ENCODE measurements around the gene IRS1. TPM values are rescaled to one million over a fixed set of nuclear protein-coding genes. Genes with fewer than 3 reads are reported as not detected.
A peak's percentile ranks its signal among the peaks of the same experiment; 100 is the strongest.

The IRS1 gene
- total RNA-seq, 1 donor from 2014 or later = 17.8 TPM

DNA sequence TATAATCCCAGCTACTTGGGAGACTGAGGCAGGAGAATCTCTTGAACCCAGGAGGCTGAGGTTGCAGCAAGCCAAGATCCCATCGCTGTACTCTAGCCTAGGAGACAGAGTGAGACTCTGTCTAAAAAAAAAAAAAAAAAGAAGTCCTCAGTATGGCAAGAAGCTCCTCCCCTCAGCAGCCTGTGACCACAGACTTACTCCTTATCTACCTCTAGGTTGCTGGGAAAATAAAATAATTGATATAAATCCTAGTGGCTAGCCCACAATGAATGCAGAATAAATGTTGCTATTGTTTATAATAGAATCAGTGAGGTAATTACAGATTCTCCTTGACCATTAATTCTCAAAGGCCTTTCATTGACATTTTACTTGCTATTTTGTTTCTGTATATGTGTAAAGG, 70.6 kb downstream of the IRS1 start:
- intact Hi-C loops (cut with micrococcal nuclease) = loop anchor here (10.0 kb wide), 1 partner anchor 56 kb away; no protein-coding TSS in a partner anchor
- H3K4me3 ChIP-seq = no peak overlapping the region
- no peaks in the 10 kb centered on the region for H3K36me3 ChIP-seq
- no peaks in the 10 kb centered on the region for H3K9me3 ChIP-seq (replicated peaks)
- H3K4me1 ChIP-seq = peaks cover 58% of the 10 kb centered on the region
- H3K27me3 ChIP-seq (ENCODE audit: low read depth) = no peaks in the 10 kb centered on the region
- no peak for DNase-seq
- TF ChIP-seq CTCF (IDR thresholded peaks at IDR 0.05; ENCODE audit: borderline replicate concordance) = no peak
- no peak overlapping the region for H3K27ac ChIP-seq (replicated peaks)

- Histone ChIP-seq H3K4me1 (peaks cover 57% of the 10 kb centered on the region), H3K27me3 (ENCODE audit: low read depth) (no peaks in the 10 kb centered on the region), H3K9me3 (replicated peaks) (no peaks in the 10 kb centered on the region), H3K4me3 (no peak overlapping the region), H3K36me3 (no peaks in the 10 kb centered on the region), H3K27ac (replicated peaks) (no peak overlapping the region)
- no peak for DNase-seq
- no peak for TF ChIP-seq CTCF (IDR thresholded peaks at IDR 0.05; ENCODE audit: borderline replicate concordance)
- intact Hi-C loops (cut with micrococcal nuclease) = loop anchor here (10.0 kb wide), 1 partner anchor 58 kb away; no protein-coding TSS in a partner anchor
Observed at GRCh38 chr2:226727251-226727650, 72.4 kb downstream of the IRS1 start.

DNA sequence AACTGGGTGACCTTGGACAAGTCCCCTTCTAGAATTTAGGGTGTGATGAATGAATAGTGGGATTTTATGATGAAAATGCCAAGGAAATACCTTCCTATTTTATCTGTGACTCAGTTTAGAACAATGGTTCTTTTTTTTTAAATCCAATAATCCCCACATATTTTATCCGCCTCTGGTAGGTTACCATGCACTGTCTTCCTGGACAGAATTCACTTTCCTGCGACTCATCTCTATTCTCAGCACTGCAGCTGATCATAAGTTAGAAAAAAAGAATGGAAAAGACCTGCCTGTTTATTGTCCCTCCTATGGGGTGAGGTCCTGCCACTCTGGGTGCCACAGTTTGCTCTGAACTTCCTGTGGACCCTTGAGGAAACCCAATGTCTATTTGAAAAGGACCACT, 73.1 kb downstream of the IRS1 start:
- DNase-seq = no peak
- Histone ChIP-seq H3K27ac (replicated peaks) (no peak overlapping the region), H3K9me3 (replicated peaks) (no peaks in the 10 kb centered on the region), H3K4me3 (peak overlapping the region; percentile 17), H3K4me1 (peaks cover 53% of the 10 kb centered on the region), H3K27me3 (ENCODE audit: low read depth) (no peaks in the 10 kb centered on the region), H3K36me3 (no peaks in the 10 kb centered on the region)
- intact Hi-C loops (cut with micrococcal nuclease) = loop anchor here (10.0 kb wide), 1 partner anchor 58 kb away; no protein-coding TSS in a partner anchor
- TF ChIP-seq CTCF (IDR thresholded peaks at IDR 0.05; ENCODE audit: borderline replicate concordance) = no peak

DNA sequence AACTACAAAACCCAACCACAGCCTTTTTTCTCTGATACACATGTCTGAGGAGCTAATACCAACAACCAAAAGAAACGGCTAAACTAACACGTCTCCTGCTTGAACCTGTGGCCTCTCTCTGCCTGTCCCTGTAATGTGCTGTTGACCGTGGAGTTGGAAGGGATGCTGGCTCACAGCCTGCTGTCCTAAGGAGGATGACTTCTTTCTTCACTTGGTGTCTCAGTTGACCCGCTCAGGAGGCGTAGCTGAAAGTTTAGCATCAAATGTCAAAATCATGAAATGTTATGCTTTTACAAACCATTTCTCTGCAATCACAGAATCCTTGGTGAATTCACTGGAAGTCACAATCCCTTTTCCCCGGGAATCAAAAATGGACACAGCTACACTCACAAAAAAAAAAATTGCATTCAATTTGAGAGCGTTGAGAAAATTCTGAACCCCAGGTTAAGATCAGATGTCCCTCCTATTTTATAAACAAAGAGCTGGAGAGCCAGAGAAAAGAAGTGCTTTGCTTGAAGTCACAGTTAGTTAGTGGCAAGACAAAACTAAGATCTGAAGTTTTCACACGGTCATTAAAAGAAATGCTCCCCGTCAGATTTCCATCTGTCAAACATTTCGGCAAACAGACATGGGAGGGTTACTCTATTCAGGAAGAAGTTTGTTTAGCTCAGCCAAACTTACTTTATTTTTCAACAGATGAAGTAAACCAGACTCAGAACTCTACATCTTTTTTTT, 74.3 kb downstream of the IRS1 start:
- Histone ChIP-seq H3K36me3 (no peaks in the 10 kb centered on the region), H3K4me3 (peak overlapping the region; percentile 17), H3K4me1 (peaks cover 49% of the 10 kb centered on the region), H3K9me3 (replicated peaks) (no peaks in the 10 kb centered on the region), H3K27ac (replicated peaks) (peak overlapping the region; percentile 74), H3K27me3 (ENCODE audit: low read depth) (no peaks in the 10 kb centered on the region)
- no peak for TF ChIP-seq CTCF (IDR thresholded peaks at IDR 0.05; ENCODE audit: borderline replicate concordance)
- intact Hi-C loops (cut with micrococcal nuclease) = loop anchor here (10.0 kb wide), 1 partner anchor 60 kb away; no protein-coding TSS in a partner anchor
- DNase-seq = peak; percentile 25

DNA sequence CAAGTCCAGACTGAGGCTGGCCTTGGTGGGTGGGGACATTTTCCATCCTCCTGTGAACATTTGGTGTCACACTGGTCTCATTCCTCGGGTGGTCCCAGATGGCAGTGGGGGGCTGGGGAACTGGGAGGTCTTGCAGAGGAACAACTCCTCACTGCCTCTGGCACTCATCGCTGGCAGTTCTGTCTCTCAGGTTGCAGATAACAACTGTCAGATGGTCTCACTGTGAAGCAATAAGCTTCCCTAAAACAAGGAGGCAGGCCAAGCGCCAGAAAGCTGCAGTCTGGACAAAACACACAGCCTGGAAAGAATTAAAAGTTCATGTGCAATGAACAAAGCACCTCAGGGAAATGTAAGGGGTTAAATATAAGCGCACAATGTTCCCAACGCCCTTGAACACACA, 78.1 kb downstream of the IRS1 start:
- TF ChIP-seq CTCF (IDR thresholded peaks at IDR 0.05; ENCODE audit: borderline replicate concordance) = no peak
- H3K4me1 ChIP-seq = peaks cover 35% of the 10 kb centered on the region
- intact Hi-C loops (cut with micrococcal nuclease) = loop anchor here (10.0 kb wide), 1 partner anchor 63 kb away; no protein-coding TSS in a partner anchor
- no peaks in the 10 kb centered on the region for H3K27me3 ChIP-seq (ENCODE audit: low read depth)
- no peaks in the 10 kb centered on the region for H3K9me3 ChIP-seq (replicated peaks)
- H3K36me3 ChIP-seq = no peaks in the 10 kb centered on the region
- no peak overlapping the region for H3K27ac ChIP-seq (replicated peaks)
- no peak overlapping the region for H3K4me3 ChIP-seq
- peak; percentile 57 for DNase-seq

All from left ventricle myocardium inferior (tissue), 1 donor.